ENCODE results near the gene BCDIN3D.

DNA sequence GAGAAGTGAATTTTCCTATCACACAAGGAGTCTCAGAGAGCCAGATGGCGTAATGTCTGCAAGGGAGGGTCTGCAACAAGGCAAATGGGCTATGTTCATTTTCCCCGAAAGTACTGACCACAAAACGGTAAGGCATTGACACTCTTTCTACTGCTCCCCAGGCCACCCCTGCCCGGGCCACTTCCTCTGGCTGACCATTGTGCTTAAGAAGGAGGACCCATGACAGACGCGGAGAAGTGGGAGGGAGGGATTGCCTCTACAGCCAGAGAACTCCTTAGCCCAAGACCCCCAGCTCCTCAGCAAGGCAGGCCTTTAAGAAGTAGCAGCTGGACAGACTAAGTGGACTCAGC lies 15.9 kb downstream of the BCDIN3D start:
- no peak for TF ChIP-seq POLR2A (IDR thresholded peaks at IDR 0.05)
- TF ChIP-seq, protein P1, sequence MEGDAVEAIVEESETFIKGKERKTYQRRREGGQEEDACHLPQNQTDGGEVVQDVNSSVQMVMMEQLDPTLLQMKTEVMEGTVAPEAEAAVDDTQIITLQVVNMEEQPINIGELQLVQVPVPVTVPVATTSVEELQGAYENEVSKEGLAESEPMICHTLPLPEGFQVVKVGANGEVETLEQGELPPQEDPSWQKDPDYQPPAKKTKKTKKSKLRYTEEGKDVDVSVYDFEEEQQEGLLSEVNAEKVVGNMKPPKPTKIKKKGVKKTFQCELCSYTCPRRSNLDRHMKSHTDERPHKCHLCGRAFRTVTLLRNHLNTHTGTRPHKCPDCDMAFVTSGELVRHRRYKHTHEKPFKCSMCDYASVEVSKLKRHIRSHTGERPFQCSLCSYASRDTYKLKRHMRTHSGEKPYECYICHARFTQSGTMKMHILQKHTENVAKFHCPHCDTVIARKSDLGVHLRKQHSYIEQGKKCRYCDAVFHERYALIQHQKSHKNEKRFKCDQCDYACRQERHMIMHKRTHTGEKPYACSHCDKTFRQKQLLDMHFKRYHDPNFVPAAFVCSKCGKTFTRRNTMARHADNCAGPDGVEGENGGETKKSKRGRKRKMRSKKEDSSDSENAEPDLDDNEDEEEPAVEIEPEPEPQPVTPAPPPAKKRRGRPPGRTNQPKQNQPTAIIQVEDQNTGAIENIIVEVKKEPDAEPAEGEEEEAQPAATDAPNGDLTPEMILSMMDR (IDR thresholded peaks at IDR 0.05): no peak
